ENCODE data around the gene PATJ.

GRCh38 chr1:61724506-61724812 lies 17.8 kb upstream of the PATJ start:
- TF ChIP-seq, protein P1, sequence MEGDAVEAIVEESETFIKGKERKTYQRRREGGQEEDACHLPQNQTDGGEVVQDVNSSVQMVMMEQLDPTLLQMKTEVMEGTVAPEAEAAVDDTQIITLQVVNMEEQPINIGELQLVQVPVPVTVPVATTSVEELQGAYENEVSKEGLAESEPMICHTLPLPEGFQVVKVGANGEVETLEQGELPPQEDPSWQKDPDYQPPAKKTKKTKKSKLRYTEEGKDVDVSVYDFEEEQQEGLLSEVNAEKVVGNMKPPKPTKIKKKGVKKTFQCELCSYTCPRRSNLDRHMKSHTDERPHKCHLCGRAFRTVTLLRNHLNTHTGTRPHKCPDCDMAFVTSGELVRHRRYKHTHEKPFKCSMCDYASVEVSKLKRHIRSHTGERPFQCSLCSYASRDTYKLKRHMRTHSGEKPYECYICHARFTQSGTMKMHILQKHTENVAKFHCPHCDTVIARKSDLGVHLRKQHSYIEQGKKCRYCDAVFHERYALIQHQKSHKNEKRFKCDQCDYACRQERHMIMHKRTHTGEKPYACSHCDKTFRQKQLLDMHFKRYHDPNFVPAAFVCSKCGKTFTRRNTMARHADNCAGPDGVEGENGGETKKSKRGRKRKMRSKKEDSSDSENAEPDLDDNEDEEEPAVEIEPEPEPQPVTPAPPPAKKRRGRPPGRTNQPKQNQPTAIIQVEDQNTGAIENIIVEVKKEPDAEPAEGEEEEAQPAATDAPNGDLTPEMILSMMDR (optimal IDR thresholded peaks at IDR 0.05 in 1 of 3, IDR thresholded peaks at IDR 0.05 in 1 of 3, conservative IDR thresholded peaks at IDR 0.05 in 1 of 3; ENCODE audit: extremely low read depth in 1 of 3, insufficient read depth in 2 of 3, low read length in 3 of 3): no peak
- TF ChIP-seq EZH2 (IDR thresholded peaks at IDR 0.05; ENCODE audit: low read length): no peak

Measured in keratinocyte (primary cell).